DMS53 treated with DMSO at 0.1 percent for 48 hours (cell line): ENCODE results near the gene CTSW.

ENCODE experiments used
- DNase-seq: peaks from one replicate; lab custom pipeline; 2025; ENCODE audit not compliant: unreplicated experiment; lab: John Stamatoyannopoulos, UW

Gene CTSW

DNA sequence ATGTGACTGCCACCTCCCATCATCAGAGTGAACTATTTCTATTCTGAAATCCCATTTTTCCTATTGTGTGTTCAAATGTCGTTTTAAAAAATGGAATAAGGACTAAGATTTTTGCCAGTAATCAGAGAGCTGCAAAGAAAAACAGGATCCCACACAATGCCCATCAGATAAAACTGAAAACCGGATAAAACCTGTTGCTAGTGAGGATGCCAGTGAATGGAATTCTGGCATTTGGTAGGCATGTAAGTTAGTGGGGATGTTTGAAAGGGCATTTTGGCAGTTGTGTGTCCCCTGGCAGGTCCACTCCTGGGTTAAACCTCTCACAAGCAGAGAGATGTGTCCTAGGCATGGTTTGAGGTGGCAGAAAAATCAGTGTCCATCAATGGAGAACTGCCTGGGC is 45.8 kb downstream of the CTSW start:
- no peak for DNase-seq

DNA sequence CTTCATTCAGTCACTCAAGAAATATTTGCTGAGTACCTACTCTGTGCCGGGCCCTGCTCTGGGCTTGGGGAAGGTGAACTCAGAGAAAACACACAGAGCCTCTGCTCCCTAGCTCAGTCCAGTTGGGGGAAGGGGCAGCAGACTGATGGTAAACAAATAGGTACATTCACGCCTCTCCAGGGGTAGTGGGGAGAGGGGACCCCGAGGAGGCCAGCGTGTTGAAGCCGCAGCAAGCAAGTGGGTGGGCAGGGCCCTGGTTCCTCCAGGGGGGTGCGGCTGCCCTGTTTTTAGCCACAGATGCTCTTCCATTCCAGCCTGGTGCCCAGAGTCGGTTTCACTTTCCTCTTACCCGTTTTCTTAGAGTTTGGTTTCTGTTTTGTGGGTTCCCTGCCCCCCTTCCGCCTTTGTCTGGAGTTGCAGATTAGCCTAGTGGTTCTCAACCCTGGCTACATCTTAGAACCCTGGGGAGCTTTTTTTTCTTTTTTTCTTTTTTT is 48.3 kb downstream of the CTSW start:
- no peak for DNase-seq

GRCh38 chr11:65928667-65929066 is 49.0 kb downstream of the CTSW start:
- no peak for DNase-seq

GRCh38 chr11:65931773-65932557 is 52.3 kb downstream of the CTSW start:
- DNase-seq: no peak

DNA sequence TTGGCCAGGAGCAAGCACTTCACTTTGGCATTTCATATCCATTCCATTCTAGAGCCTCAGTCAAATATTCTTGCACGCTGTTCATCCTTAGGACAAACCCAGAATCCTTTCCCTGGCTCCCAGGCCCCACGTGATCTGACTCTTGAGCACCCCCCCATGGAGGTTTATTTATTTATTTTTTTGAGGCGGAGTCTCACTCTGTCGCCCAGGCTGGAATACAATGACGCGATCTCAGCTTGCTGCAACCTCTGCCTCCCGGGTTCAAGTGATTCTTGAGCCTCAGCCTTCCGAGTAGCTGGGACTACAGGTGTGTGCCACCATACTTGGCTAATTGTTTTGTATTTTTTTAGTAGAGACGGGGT is 52.9 kb downstream of the CTSW start:
- DNase-seq: no peak
